ENCODE results near the gene MYBL2.

DNA sequence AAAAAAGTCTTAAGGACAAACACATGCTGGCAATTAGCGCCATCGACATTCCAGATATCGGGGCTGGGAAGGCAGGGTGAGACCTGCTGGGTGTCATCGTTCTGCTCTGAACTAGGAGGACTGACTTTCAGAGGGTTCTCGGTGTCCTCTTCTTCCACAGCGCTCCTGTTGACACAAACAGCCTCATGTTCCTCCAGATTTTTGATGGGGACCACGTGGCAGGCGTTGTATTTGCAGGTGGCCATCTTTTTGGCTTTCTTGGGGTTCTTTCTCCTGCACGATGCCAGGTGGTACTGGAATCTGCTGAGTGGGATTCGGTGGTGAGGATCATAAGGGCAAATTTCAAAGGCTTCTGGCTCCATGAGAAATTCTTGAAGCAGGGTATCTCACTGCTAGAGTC is 59.4 kb downstream of the MYBL2 start:
- TF ChIP-seq, protein P1, sequence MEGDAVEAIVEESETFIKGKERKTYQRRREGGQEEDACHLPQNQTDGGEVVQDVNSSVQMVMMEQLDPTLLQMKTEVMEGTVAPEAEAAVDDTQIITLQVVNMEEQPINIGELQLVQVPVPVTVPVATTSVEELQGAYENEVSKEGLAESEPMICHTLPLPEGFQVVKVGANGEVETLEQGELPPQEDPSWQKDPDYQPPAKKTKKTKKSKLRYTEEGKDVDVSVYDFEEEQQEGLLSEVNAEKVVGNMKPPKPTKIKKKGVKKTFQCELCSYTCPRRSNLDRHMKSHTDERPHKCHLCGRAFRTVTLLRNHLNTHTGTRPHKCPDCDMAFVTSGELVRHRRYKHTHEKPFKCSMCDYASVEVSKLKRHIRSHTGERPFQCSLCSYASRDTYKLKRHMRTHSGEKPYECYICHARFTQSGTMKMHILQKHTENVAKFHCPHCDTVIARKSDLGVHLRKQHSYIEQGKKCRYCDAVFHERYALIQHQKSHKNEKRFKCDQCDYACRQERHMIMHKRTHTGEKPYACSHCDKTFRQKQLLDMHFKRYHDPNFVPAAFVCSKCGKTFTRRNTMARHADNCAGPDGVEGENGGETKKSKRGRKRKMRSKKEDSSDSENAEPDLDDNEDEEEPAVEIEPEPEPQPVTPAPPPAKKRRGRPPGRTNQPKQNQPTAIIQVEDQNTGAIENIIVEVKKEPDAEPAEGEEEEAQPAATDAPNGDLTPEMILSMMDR (IDR thresholded peaks at IDR 0.05; ENCODE audit: poor library complexity): no peak
- TF ChIP-seq EZH2 (IDR thresholded peaks at IDR 0.05; ENCODE audit: borderline replicate concordance): no peak
